HCT116 (cell line): ENCODE results near the gene BNC2.

ENCODE experiments used
- EZH2 ChIP-seq: fragments of 200-600 bp; sonication (generic); IDR thresholded peaks from 2 replicates; pipeline ENCODE4 v1.6.1; 2017; ENCODE audit warnings: antibody characterized with exemption, mixed run types
- POLR2A ChIP-seq: IDR thresholded peaks from 2 replicates; pipeline ENCODE4 v1.7.0; 2011; ENCODE audit warnings: borderline replicate concordance; ENCODE audit not compliant: insufficient read depth, insufficient read length; ENCODE audit errors: extremely low read depth
- REST ChIP-seq: IDR thresholded peaks from 2 replicates; pipeline ENCODE4 v1.6.1; 2012; ENCODE audit warnings: low read depth
- SIN3A ChIP-seq: IDR thresholded peaks from 2 replicates; pipeline ENCODE4 v1.6.1; 2012; ENCODE audit warnings: low read depth
- ZFX ChIP-seq: fragments of 450-650 bp; IDR thresholded peaks from 2 replicates; pipeline ENCODE4 v1.6.1; 2017
- TF ChIP-seq, protein P1 (sequence below), 3 experiments: fragments of 200-600 bp in 1 of 3; sonication (generic) in 1 of 3; IDR thresholded peaks in 2 of 3; conservative IDR thresholded peaks in 1 of 3; 2 replicates each; pipeline ENCODE4 v1.5.1; 2012 to 2017; ENCODE audit warnings: low read depth in 2 of 3, low read length in 2 of 3, antibody characterized with exemption in 1 of 3, borderline replicate concordance in 1 of 3, control low read depth in 1 of 3, mild to moderate bottlenecking in 1 of 3, mixed read lengths in 1 of 3, mixed run types in 1 of 3, moderate library complexity in 1 of 3; ENCODE audit not compliant: insufficient read depth in 1 of 3

GRCh38 chr9:16664211-16664610 lies 206.3 kb downstream of the BNC2 start:
- TF ChIP-seq, protein P1, sequence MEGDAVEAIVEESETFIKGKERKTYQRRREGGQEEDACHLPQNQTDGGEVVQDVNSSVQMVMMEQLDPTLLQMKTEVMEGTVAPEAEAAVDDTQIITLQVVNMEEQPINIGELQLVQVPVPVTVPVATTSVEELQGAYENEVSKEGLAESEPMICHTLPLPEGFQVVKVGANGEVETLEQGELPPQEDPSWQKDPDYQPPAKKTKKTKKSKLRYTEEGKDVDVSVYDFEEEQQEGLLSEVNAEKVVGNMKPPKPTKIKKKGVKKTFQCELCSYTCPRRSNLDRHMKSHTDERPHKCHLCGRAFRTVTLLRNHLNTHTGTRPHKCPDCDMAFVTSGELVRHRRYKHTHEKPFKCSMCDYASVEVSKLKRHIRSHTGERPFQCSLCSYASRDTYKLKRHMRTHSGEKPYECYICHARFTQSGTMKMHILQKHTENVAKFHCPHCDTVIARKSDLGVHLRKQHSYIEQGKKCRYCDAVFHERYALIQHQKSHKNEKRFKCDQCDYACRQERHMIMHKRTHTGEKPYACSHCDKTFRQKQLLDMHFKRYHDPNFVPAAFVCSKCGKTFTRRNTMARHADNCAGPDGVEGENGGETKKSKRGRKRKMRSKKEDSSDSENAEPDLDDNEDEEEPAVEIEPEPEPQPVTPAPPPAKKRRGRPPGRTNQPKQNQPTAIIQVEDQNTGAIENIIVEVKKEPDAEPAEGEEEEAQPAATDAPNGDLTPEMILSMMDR (IDR thresholded peaks at IDR 0.05 in 2 of 3, conservative IDR thresholded peaks at IDR 0.05 in 1 of 3; ENCODE audit: borderline replicate concordance in 1 of 3, insufficient read depth in 1 of 3, low read depth in 2 of 3, low read length in 2 of 3), result no peak
- no peak for TF ChIP-seq EZH2
- no peak for TF ChIP-seq REST
- TF ChIP-seq ZFX, result no peak
- TF ChIP-seq SIN3A, result no peak
- no peak for TF ChIP-seq POLR2A
